ENCODE results near the gene SERINC2. TPM values are rescaled to one million over a fixed set of nuclear protein-coding genes. Genes with fewer than 3 reads are reported as not detected.

Gene SERINC2
- total RNA-seq, 1 donor from 2014 or later, result 9.6 TPM

GRCh38 chr1:31373056-31373896, 39.7 kb upstream of the SERINC2 start, which contains the start of gene FABP3:
TSS of gene FABP3 (minus strand) at chr1:31373076. CDS start at chr1:31373014, 62 bp downstream.
- Histone ChIP-seq H3K79me2 (ENCODE audit: low read depth) (no peaks in the 10 kb centered on the region), H3K4me1 (peaks cover 24% of the 10 kb centered on the region), H2AFZ (replicated peaks) (peak within 1 kb of the TSS; percentile 86), H3F3A (ENCODE audit: low read depth) (peaks cover 28% of the 10 kb centered on the region), H3K4me3 (peak within 1 kb of the TSS; percentile 55), H3K9ac (no peak within 1 kb of the TSS), H3K4me2 (peak within 1 kb of the TSS; percentile 83), H3K27me3 (peaks cover 11% of the 10 kb centered on the region), H4K20me1 (ENCODE audit: low read depth) (peaks cover 4% of the 10 kb centered on the region), H3K9me3 (ENCODE audit: low read depth) (no peaks in the 10 kb centered on the region), H3K36me3 (no peaks in the 10 kb centered on the region), H3K27ac (no peak within 1 kb of the TSS)
- Mint-ChIP-seq H3K4me3 (peak within 1 kb of the TSS; percentile 83), H3K27me3 (ENCODE audit: insufficient read depth, low read depth) (peaks cover 2% of the 10 kb centered on the region), H3K4me1 (peaks cover 49% of the 10 kb centered on the region), H3K27ac (peak within 1 kb of the TSS; percentile 96), H3K9me3 (no peaks in the 10 kb centered on the region), H3K36me3 (peaks cover 1% of the 10 kb centered on the region)
- TF ChIP-seq CTCF (IDR thresholded peaks at IDR 0.05) (no peak), EZH2phosphoT487 (IDR thresholded peaks at IDR 0.05) (no peak), EZH2 (IDR thresholded peaks at IDR 0.05) (no peak)
- peak; percentile 91 for DNase-seq (ENCODE audit: low spot score)

GRCh38 chr1:31373897-31374486, 39.0 kb upstream of the SERINC2 start:
- Histone ChIP-seq H2AFZ (replicated peaks) (peak overlapping the region; percentile 61), H3K4me1 (peaks cover 24% of the 10 kb centered on the region)
- H3K36me3 Mint-ChIP-seq, result peaks cover 1% of the 10 kb centered on the region

GRCh38 chr1:31374511-31375196, 38.4 kb upstream of the SERINC2 start:
- no peak overlapping the region for H3K9ac ChIP-seq
- H3K4me3 Mint-ChIP-seq, result peak overlapping the region; percentile 24

More at GRCh38 chr1:31373897-31374486, 39.0 kb upstream of the SERINC2 start:
- H3K79me2 ChIP-seq (ENCODE audit: low read depth), result no peaks in the 10 kb centered on the region
- no peak for DNase-seq (ENCODE audit: low spot score)
- H3K9ac ChIP-seq, result no peak overlapping the region
- H3K4me3 Mint-ChIP-seq, result peak overlapping the region; percentile 83
- peaks cover 28% of the 10 kb centered on the region for H3F3A ChIP-seq (ENCODE audit: low read depth)
- H3K27ac Mint-ChIP-seq, result peak overlapping the region; percentile 96
- peaks cover 4% of the 10 kb centered on the region for H4K20me1 ChIP-seq (ENCODE audit: low read depth)
- H3K4me2 ChIP-seq, result peak overlapping the region; percentile 83
- no peaks in the 10 kb centered on the region for H3K36me3 ChIP-seq
- H3K27me3 Mint-ChIP-seq (ENCODE audit: insufficient read depth, low read depth), result peaks cover 2% of the 10 kb centered on the region
- peaks cover 49% of the 10 kb centered on the region for H3K4me1 Mint-ChIP-seq
- no peaks in the 10 kb centered on the region for H3K9me3 Mint-ChIP-seq
- peaks cover 11% of the 10 kb centered on the region for H3K27me3 ChIP-seq
- no peaks in the 10 kb centered on the region for H3K9me3 ChIP-seq (ENCODE audit: low read depth)
- H3K27ac ChIP-seq, result no peak overlapping the region
- TF ChIP-seq EZH2 (IDR thresholded peaks at IDR 0.05), result no peak
- TF ChIP-seq EZH2phosphoT487 (IDR thresholded peaks at IDR 0.05), result no peak
- no peak for TF ChIP-seq CTCF (IDR thresholded peaks at IDR 0.05)
- peak overlapping the region; percentile 55 for H3K4me3 ChIP-seq

More at GRCh38 chr1:31374511-31375196, 38.4 kb upstream of the SERINC2 start:
- TF ChIP-seq CTCF (IDR thresholded peaks at IDR 0.05), result no peak
- no peak for TF ChIP-seq EZH2 (IDR thresholded peaks at IDR 0.05)
- TF ChIP-seq EZH2phosphoT487 (IDR thresholded peaks at IDR 0.05), result no peak
- Histone ChIP-seq H3K27me3 (peaks cover 11% of the 10 kb centered on the region), H3K4me2 (no peak overlapping the region), H3K36me3 (no peaks in the 10 kb centered on the region), H3K9me3 (ENCODE audit: low read depth) (no peaks in the 10 kb centered on the region), H3K4me1 (peaks cover 24% of the 10 kb centered on the region), H2AFZ (replicated peaks) (no peak overlapping the region), H3K79me2 (ENCODE audit: low read depth) (no peaks in the 10 kb centered on the region), H4K20me1 (ENCODE audit: low read depth) (peaks cover 4% of the 10 kb centered on the region), H3K4me3 (no peak overlapping the region), H3K27ac (no peak overlapping the region), H3F3A (ENCODE audit: low read depth) (peaks cover 28% of the 10 kb centered on the region)
- Mint-ChIP-seq H3K27me3 (ENCODE audit: insufficient read depth, low read depth) (peaks cover 2% of the 10 kb centered on the region), H3K36me3 (no peaks in the 10 kb centered on the region), H3K9me3 (no peaks in the 10 kb centered on the region), H3K4me1 (peaks cover 49% of the 10 kb centered on the region), H3K27ac (peak overlapping the region; percentile 31)
- no peak for DNase-seq (ENCODE audit: low spot score)
